Upper lobe of left lung (tissue), 6 donors: ENCODE data around the gene SLC10A1. TPM values are rescaled to one million over a fixed set of nuclear protein-coding genes. Genes with fewer than 3 reads are reported as not detected.
"Not testable (repeated sequence)": the region's sequence is repeated elsewhere in the genome, so short reads cannot be mapped to it uniquely, and the experiment has no call there.

Source experiments
- ATAC-seq, 2 donors: fragments of 200-7000 bp; cut with Tn5 transposase; one replicate each; pipeline ENCODE4 v1.9.1; 2022; ENCODE audit warnings: mild to moderate bottlenecking in 2 of 2, moderate library complexity in 2 of 2; ENCODE audit not compliant: low FRiP score in 2 of 2
- DNase-seq, 2 donors: peaks; one replicate each; pipeline ENCODE4 v3.0.0-alpha.2; 2019 to 2020
- H3K27ac ChIP-seq, 4 donors: fragments of 200-600 bp; sonication (generic); one replicate each; pipeline ENCODE4 v1.5.1; 2016 to 2019
- H3K27me3 ChIP-seq, 4 donors: fragments of 200-600 bp; sonication (generic); one replicate each; pipeline ENCODE4 v1.5.1; 2017 to 2019
- H3K36me3 ChIP-seq, 4 donors: fragments of 200-600 bp; sonication (generic); one replicate each; pipeline ENCODE4 v1.5.1; 2016 to 2019
- H3K4me1 ChIP-seq, 4 donors: fragments of 200-600 bp; sonication (generic); one replicate each; pipeline ENCODE4 v1.5.1; 2018 to 2019
- H3K4me3 ChIP-seq, 4 donors: fragments of 200-600 bp; sonication (generic); one replicate each; pipeline ENCODE4 v1.5.1; 2017 to 2019; ENCODE audit warnings: mild to moderate bottlenecking in 2 of 4, moderate library complexity in 1 of 4
- H3K9me3 ChIP-seq, 4 donors: fragments of 200-600 bp; sonication (generic); one replicate each; pipeline ENCODE4 v1.5.1; 2018 to 2019
- CTCF ChIP-seq, 6 experiments: fragments of 450-650 bp in 4 of 6; fragments of 200-600 bp in 2 of 6; sonication (generic) in 2 of 6; IDR thresholded peaks; one replicate each; pipeline ENCODE4 v1.5.1; 2016 to 2019; ENCODE audit warnings: antibody characterized with exemption in 6 of 6
- EP300 ChIP-seq, 4 donors: sonication (generic); formaldehyde crosslinking; IDR thresholded peaks; one replicate each; pipeline ENCODE4 v1.5.1; 2017; ENCODE audit warnings: antibody characterized with exemption in 4 of 4, control low read depth in 2 of 4
- POLR2A ChIP-seq, 4 donors: fragments of 450-650 bp; IDR thresholded peaks; one replicate each; pipeline ENCODE4 v1.5.1; 2016 to 2017; ENCODE audit warnings: antibody characterized with exemption in 4 of 4, mild to moderate bottlenecking in 2 of 4
- POLR2AphosphoS5 ChIP-seq, 2 donors: sonication (generic); formaldehyde crosslinking; IDR thresholded peaks; one replicate each; pipeline ENCODE4 v1.5.1; 2017; ENCODE audit warnings: antibody characterized with exemption in 2 of 2
- WGBS, 2 donors: methylation state at CpG; one replicate each; pipeline ENCODE4 v1.1.5; 2017 to 2018; 5-methylcytosine and 5-hydroxymethylcytosine counted together
- total RNA-seq, 6 donors: library from RNA; depleted of rRNA in 4 of 6; stranded (reverse); fragments of >200 nt in 4 of 6; gene quantifications; one replicate each; pipeline versions ENCODE4 v1.1.0 to v1.2.1, GENCODE V29; 2016 to 2021
- donor health status: DM: no; HTN: no; CAD: no; lungs with moderate emphysema.
- donor health status: DM: no; HTN: yes; CAD: no; lungs with severe emphysema.

The SLC10A1 gene
- total RNA-seq, 6 donors from 2014 or later: not detected

- no peak for TF ChIP-seq POLR2A (IDR thresholded peaks at IDR 0.05)
- peak; percentile 77 to 87 (median 84) for TF ChIP-seq CTCF (IDR thresholded peaks at IDR 0.05)
- WGBS, 2 donors: 9 to 10% methylated on average over 11 of the region's 11 CpGs
- ATAC-seq: peak; percentile 76 to 88
- Histone ChIP-seq H3K4me3 (no peak overlapping the region), H3K36me3 (no peaks in the 10 kb centered on the region), H3K9me3 (no peaks in the 10 kb centered on the region), H3K27ac (no peak overlapping the region), H3K27me3 (no peaks in the 10 kb centered on the region), H3K4me1 (no peaks in the 10 kb centered on the region)
- peak in 1 of 2 donors; percentile 27 for DNase-seq
Measured at GRCh38 chr14:69818758-69819191, 21.7 kb upstream of the SLC10A1 start.

- no peaks in the 10 kb centered on the region for H3K4me1 ChIP-seq
- no peaks in the 10 kb centered on the region for H3K36me3 ChIP-seq
- no peak for TF ChIP-seq CTCF (IDR thresholded peaks at IDR 0.05)
- no peak for TF ChIP-seq POLR2A (IDR thresholded peaks at IDR 0.05)
- no peak for TF ChIP-seq EP300 (IDR thresholded peaks at IDR 0.05)
- TF ChIP-seq POLR2AphosphoS5 (IDR thresholded peaks at IDR 0.05): no peak
- no peak for ATAC-seq
- H3K9me3 ChIP-seq: no peaks in the 10 kb centered on the region
- H3K27me3 ChIP-seq: no peaks in the 10 kb centered on the region
- DNase-seq: no peak
- no peak overlapping the region for H3K4me3 ChIP-seq
- 74 to 93% methylated on average over 5 of the region's 5 CpGs for WGBS, 2 donors
- H3K27ac ChIP-seq: no peak overlapping the region
Measured at GRCh38 chr14:69816216-69816615, 19.2 kb upstream of the SLC10A1 start.

- DNase-seq: no peak
- H3K36me3 ChIP-seq: no peaks in the 10 kb centered on the region
- H3K4me1 ChIP-seq: no peaks in the 10 kb centered on the region
- no peak for TF ChIP-seq CTCF (IDR thresholded peaks at IDR 0.05)
- no peak for TF ChIP-seq POLR2AphosphoS5 (IDR thresholded peaks at IDR 0.05)
- no peak for TF ChIP-seq POLR2A (IDR thresholded peaks at IDR 0.05)
- TF ChIP-seq EP300 (IDR thresholded peaks at IDR 0.05): no peak
- no peak overlapping the region for H3K4me3 ChIP-seq
- WGBS, 2 donors: 54 to 65% methylated on average over 4 to 5 of the region's 5 CpGs
- no peaks in the 10 kb centered on the region for H3K27me3 ChIP-seq
- ATAC-seq: no peak
- no peak overlapping the region for H3K27ac ChIP-seq
- H3K9me3 ChIP-seq: no peaks in the 10 kb centered on the region
Measured at GRCh38 chr14:69815556-69815955, 18.5 kb upstream of the SLC10A1 start.

- no peaks in the 10 kb centered on the region for H3K36me3 ChIP-seq
- H3K27ac ChIP-seq: no peak overlapping the region
- DNase-seq (no peak), ATAC-seq (no peak)
- 71 to 88% methylated on average over 3 of the region's 3 CpGs for WGBS, 2 donors
- H3K4me3 ChIP-seq: no peak overlapping the region
- no peaks in the 10 kb centered on the region for H3K9me3 ChIP-seq
- no peak for TF ChIP-seq POLR2A (IDR thresholded peaks at IDR 0.05)
- no peak for TF ChIP-seq EP300 (IDR thresholded peaks at IDR 0.05)
- no peak for TF ChIP-seq POLR2AphosphoS5 (IDR thresholded peaks at IDR 0.05)
- no peak for TF ChIP-seq CTCF (IDR thresholded peaks at IDR 0.05)
- H3K27me3 ChIP-seq: no peaks in the 10 kb centered on the region
- no peaks in the 10 kb centered on the region for H3K4me1 ChIP-seq
Measured at GRCh38 chr14:69814397-69814796, 17.4 kb upstream of the SLC10A1 start.

- H3K4me1 ChIP-seq, H3K27me3 ChIP-seq, H3K9me3 ChIP-seq, H3K4me3 ChIP-seq, H3K27ac ChIP-seq, H3K36me3 ChIP-seq, ATAC-seq, DNase-seq: not testable (repeated sequence)
- 82 to 86% methylated on average over 6 of the region's 6 CpGs for WGBS, 2 donors
Measured at GRCh38 chr14:69813346-69813745, 16.3 kb upstream of the SLC10A1 start.
